HG03521 (cell line): ENCODE data around the gene SFXN2.

Experiments
- ATAC-seq: cut with Tn5 transposase; IDR thresholded peaks from one replicate; pipeline ENCODE4 v1.9.1; 2021; ENCODE audit warnings: mild to moderate bottlenecking, moderate library complexity; ENCODE audit not compliant: unreplicated experiment

The SFXN2 gene

GRCh38 chr10:102775201-102775934 lies 60.9 kb downstream of the SFXN2 start:
- ATAC-seq: no peak

DNA sequence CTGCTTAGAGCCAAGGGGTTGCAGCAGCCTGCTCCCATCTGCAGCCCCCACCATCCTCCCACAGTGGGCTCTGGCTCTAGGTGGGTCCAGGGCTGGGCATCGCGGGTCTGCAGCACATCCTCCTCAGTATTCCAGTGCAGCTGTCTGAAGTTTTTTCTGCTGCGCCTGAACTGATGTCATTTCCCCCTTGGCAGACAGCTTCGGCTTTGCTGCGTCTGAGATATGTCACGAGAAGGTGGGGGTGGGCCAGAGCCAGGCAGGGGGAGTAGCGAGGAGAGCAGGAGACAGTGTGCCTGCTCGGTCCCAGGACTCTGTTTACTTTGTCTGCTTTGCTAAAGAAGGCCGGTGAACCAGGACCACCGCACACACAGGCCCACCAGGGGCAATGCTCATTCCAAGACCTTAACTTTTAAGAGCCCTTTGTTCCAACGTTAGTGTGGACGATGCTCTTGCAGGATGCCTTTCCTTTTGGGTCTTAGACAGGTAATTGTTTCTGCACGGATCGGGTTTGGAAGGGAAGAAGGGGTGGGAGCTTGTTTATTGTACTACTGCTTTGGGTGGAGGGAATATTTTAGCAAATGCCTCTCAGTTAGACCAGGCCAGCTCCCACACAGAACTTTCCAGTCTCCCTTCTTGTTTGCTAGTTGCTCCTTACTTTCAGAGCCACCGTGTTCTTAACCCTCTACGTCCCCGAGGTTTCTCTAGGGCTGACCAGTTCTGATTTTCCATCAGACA lies 61.7 kb downstream of the SFXN2 start:
- ATAC-seq: no peak

DNA sequence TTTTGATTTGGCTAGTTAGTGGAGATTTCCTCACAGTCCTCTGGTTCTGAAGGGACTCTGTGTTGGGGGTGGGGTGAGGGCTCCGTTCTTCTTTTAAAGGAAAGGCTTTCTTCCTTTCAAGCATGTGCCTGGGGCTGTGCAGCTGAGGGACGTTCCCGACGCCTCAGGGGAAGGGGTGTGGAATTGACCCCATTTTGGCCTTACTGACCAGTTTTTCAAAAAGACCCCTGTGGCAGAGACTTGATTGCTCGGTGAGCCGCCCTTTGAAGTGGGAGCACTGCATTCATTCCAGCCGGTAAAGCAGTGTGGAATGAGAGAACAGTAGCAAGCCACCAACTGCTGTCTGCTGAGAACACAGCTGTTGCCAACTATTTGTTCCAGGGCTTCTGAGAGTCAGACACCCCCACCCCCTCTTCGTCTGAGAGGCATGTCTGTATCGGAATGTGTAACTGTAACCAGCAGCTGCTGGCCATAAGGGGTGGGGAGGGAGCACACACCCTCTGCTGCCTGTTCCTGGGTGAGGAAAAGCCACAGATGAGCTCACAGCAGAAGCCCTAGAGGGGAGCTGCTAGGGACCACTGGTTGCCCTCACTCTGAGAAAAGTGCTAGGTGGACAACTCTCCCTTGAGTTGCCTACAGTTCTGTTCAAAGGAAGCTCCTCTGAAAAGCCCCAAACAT lies 62.5 kb downstream of the SFXN2 start:
- ATAC-seq: no peak

DNA sequence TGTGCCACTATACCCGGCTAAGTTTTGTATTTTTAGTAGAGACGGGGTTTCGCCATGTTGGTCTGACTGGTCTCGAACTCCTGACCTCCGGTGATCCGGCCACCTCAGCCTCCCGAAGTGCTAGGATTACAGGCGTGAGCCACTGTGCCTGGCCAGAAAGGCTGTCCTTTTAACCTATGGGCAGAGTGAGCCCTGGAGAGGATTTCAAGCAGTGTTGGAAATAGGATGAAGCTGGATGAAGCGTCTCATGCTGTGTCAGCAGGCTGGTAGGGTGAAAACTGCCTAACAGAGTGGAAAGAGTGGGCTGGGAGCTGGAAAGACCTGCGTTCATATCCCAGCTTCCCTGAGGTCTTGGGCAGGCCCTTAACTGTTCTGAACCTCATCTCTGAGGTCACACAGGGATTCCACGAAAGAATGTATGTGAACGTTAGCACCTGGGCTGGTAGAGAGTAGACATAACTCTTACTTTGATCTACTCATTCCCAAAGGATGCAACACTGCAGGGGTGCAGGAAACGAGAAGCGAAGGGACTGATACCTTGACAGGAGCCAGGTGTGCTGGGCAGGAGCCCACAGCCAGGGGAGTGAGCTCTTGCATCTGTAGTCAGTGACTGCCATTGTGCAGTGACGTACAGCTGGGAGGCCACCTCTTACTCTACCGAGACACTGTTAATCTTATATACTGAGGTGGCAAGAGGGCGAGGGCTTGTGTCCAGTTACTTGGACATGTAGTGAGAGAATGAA lies 63.4 kb downstream of the SFXN2 start:
- ATAC-seq: no peak

DNA sequence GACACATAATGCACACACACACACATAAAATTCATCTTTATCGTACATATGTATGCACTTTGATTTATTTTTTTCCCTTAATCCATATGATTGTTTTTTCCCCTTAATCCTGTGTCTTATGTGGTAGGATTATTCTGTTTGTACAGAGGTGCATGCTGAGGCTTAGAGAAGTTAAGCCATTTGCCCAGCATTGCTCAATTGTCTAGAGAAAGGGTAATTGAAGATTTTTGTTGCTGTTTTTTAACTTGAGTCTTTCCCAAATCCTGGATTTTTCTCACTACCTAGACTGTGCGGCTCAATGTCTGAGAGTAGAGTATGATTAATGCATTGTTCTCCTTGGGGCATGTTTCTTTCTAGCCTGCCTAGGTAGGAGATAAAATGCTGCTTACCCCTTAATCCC lies 64.3 kb downstream of the SFXN2 start:
- no peak for ATAC-seq

DNA sequence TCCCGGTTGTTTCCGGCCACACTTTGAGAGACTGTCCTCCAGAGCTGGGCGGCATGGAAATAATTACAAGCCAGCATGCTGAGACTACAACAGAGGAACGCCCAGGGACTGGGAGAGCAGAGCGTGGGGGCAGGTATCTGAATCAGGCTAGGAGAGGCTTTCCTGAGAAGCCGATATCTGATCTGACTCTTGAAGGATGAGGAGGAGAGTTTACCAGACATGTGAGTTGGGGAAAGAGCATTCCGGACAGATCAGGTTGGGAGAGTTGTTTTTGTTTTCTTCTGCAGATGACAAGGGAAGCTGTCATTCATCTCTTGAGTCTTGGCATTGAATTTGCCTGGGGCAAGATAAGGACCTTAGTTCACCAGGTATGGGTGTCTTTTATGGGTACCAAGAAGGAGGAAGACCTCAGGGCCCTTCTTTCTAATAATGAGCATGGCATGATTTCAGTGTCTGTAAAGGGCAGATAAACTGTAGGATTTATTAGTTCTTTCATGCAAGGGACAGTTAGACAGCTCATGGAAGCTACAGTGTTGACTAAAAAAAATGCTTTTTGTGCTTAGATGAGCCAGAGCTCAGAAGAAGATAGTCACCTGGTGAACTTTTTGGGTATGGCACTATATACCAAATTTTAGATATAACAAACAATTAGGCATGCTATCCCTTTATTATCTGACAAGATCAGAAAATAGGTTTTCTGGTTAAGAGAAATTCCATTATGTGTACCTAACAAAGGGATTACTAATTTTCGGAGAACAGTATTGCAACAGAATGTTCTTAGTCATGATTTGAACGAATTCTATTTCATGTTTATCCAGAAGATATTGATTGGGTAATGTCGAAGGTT lies 65.5 kb downstream of the SFXN2 start:
- ATAC-seq: no peak

GRCh38 chr10:102780527-102780808 lies 66.0 kb downstream of the SFXN2 start:
- ATAC-seq: no peak

DNA sequence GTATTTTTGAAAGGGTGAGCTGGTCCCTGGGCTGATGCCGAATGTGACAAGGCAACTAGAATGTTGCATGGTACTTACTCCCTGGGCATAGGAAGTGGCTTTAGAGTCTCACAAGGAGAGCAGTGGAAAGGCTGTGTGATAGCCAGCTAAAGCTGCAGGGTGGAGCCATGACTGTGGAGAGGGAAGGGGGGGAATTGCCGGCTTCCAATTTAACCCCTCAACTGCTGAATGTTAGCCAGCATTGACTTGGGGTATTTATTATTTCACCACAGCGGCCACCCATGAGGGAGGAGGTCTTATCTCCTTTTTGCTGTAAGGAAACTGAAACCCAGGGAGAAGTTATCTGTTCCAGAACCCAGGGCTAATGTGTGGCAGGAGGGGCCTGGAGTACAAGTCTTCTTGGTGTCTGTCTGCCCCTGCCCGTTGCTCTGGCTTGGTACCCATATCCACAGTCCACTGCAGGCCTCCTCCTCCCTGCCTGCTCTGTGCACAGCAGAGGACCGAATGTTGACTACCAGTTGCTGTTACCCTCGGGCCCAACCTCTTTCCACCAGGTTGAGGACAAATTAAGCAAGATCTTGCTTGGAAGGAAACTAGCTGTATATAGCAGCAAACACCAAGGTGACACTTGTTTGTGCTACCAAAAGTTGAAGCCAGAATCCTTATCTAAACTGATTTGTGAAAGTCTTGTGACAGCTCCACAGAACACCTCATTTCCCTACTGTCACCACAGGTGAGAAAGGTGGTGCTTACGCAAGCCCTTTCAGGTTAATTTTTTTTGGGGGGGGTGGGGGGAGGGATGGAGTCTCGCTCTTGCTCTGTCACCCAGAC lies 66.9 kb downstream of the SFXN2 start:
- no peak for ATAC-seq

DNA sequence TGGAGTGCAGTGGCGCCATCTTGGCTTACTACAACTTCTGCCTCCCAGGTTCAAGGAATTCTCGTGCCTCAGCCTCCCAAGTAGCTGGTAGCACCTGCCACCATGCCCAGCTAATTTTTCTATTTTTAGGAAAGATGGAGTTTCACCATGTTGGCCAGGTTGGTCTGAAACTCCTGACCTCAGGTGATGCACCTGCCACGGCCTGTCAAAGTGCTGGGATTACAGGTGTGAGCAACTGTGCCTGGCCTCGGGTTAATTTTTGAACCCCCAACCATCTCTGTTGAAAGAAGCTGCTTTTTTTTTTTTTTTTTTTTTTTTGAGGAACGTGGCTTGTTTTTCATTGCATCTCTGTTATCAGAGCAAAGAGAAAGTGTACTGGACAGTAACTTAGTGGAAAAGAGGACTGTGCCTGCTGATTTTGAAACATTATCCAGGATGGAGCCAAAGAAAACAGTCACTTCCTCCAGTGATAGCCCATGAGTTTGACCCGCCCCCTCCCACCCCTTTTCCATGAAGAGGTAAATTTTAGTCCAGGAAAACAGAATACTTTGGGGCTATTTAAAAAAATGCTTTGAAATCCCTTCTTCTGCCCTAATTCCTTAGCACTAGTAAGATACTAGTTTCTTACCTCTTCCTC lies 67.6 kb downstream of the SFXN2 start:
- ATAC-seq: no peak

DNA sequence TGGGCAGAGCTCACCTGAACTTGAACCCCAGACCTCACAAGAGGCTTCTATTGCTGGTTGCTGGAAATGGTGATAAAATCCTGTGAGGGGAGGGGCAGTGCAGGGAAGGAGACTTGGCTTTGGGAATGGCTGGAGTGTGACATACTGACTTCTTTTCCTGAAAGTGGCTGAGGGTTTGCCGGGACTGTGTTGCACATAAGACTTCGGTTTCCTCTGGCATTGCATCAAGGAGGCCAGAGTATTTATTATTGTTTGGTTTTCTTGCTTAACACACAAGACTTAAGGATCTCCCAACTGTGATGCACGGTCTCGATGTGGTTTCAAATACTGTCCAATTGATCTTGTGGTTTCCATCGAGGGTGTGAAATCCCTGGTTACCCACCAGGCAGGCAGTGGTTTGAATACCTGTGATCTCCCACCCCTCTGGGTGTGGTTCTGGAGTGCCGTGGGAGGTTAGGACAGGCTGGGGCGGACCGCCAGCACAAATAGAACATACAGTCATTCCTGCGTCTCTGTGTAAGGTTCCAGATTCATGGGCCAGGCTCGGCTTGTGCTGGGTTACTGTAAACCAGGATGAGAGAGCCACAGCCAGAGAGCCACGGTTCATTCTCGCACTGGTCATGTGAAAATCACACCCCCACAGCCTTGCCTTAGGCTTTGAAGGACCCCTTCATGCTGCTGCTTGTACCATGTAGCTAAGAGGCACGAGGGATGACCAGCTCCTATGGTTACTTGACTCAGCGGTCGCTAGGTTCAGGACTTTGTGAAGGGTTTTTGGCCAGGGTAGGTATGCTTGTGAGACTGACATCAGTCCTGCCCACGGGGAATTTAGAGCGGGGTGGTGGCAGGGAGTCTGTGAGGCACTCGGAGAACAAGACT lies 68.5 kb downstream of the SFXN2 start:
- ATAC-seq: no peak

DNA sequence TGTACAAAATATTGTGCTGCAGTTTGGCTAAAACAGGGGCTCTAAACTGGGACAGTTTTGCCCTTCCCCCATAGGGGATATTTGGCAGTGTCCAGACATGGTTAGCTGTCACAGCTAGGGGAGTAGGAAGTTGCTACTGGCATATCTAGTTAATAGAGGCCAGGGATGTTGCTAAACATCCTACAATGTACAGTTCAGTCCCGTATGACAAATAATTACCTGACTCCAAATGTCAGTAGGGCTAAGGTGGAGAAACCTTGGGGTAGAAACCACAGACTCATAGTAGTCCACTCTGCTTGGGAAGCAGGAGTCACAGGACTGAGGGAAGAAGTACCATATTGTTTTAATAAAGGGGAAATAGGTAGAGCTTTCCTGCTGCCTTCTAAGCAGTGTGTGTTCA lies 69.1 kb downstream of the SFXN2 start:
- no peak for ATAC-seq

DNA sequence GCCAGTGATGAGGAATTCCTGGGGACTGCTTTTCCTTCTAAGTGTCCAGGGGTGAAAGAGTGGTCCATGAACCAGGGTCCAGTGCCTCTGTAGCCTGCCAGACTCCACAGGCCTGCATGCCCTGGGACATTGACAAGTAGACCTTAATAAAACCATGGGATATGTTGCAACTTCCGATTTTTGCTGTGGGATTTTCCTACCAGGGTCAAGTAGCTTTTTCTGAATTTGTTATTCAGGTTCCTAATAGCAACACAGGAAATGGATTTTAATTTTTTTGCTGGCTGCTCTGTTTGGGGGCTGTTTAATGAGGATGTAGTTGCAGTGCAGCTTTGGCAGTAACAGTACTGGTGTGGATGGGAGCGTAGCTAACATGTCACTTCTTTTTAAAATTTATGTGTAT lies 71.4 kb downstream of the SFXN2 start:
- ATAC-seq: no peak

GRCh38 chr10:102791754-102792395 lies 77.4 kb downstream of the SFXN2 start:
- ATAC-seq: no peak
